HepG2 (cell line): ENCODE measurements around the gene SIK3. TPM values are rescaled to one million over a fixed set of nuclear protein-coding genes. Genes with fewer than 3 reads are reported as not detected.

Experiments
- JDP2 ChIP-seq: sonication (generic); formaldehyde crosslinking; IDR thresholded peaks from 2 replicates; pipeline ENCODE4 v1.8.1; 2022; ENCODE audit warnings: missing genetic modification reagents, borderline replicate concordance
- KLF16 ChIP-seq, 2 experiments: sonication (generic) in 1 of 2; formaldehyde crosslinking in 1 of 2; IDR thresholded peaks; 2 replicates each; pipeline versions ENCODE4 v1.6.1 to v1.8.0; 2016 to 2023; ENCODE audit warnings: missing genetic modification reagents in 2 of 2, missing compliant biosample characterization in 1 of 2
- LCORL ChIP-seq, 2 experiments: fragments of 450-650 bp in 1 of 2; sonication (generic) in 1 of 2; formaldehyde crosslinking in 1 of 2; IDR thresholded peaks; 2 replicates each; pipeline versions ENCODE4 v1.5.0 to v1.6.1; 2017 to 2020; ENCODE audit warnings: antibody characterized with exemption in 1 of 2, missing genetic modification reagents in 1 of 2
- NFIB ChIP-seq: sonication (generic); formaldehyde crosslinking; IDR thresholded peaks from 2 replicates; pipeline ENCODE4 v1.9.0; 2021; ENCODE audit warnings: missing genetic modification reagents, mild to moderate bottlenecking, borderline replicate concordance
- NR2F2 ChIP-seq: IDR thresholded peaks from 2 replicates; pipeline ENCODE4 v1.6.1; 2012; ENCODE audit warnings: low read depth, inconsistent platforms, borderline replicate concordance
- NR3C1 ChIP-seq: sonication (generic); formaldehyde crosslinking; IDR thresholded peaks from 2 replicates; pipeline ENCODE4 v1.4.0; 2020; ENCODE audit warnings: missing genetic modification reagents
- SOX13 ChIP-seq, 3 experiments: fragments of 450-650 bp in 1 of 3; sonication (generic) in 1 of 3; formaldehyde crosslinking in 1 of 3; IDR thresholded peaks in 2 of 3; conservative IDR thresholded peaks in 1 of 3; 2 replicates each; pipeline versions ENCODE4 v1.5.0 to v1.6.1; 2016 to 2020; ENCODE audit warnings: antibody characterized with exemption in 1 of 3, mild to moderate bottlenecking in 1 of 3, missing compliant biosample characterization in 1 of 3, missing genetic modification reagents in 1 of 3, moderate library complexity in 1 of 3
- TBX2 ChIP-seq: sonication (generic); formaldehyde crosslinking; IDR thresholded peaks from 2 replicates; pipeline ENCODE4 v1.5.0; 2020; ENCODE audit warnings: missing genetic modification reagents, mild to moderate bottlenecking, borderline replicate concordance
- ZNF205 ChIP-seq: IDR thresholded peaks from 2 replicates; pipeline ENCODE4 v1.6.1; 2018; ENCODE audit warnings: missing biosample characterization, missing genetic modification reagents
- ZNF317 ChIP-seq: sonication (generic); formaldehyde crosslinking; IDR thresholded peaks from 2 replicates; pipeline ENCODE4 v1.5.0; 2020; ENCODE audit warnings: mild to moderate bottlenecking, missing genetic modification reagents
- ZNF646 ChIP-seq: sonication (generic); formaldehyde crosslinking; IDR thresholded peaks from 2 replicates; pipeline ENCODE4 v1.9.0; 2021; ENCODE audit warnings: mild to moderate bottlenecking, missing genetic modification reagents
- ZNF746 ChIP-seq: sonication (generic); formaldehyde crosslinking; IDR thresholded peaks from 2 replicates; pipeline ENCODE4 v1.8.0; 2022; ENCODE audit warnings: mild to moderate bottlenecking, missing genetic modification reagents
- polyA plus RNA-seq, 8 experiments: library from polyadenylated mRNA; depleted of rRNA in 3 of 8; stranded (reverse) in 7 of 8; unstranded in 1 of 8; fragments of >200 nt; fragmentation: Illumina TruSeq in 4 of 8; extraction: Trizol in 4 of 8; gene quantifications; 2 replicates each; pipeline versions ENCODE4 v1.2.1 to v1.2.3, GENCODE V29; 2011 to 2016; ENCODE audit warnings: low read depth in 4 of 8, missing spikeins in 1 of 8, mixed read lengths in 1 of 8; ENCODE audit not compliant: insufficient read depth in 1 of 8
- total RNA-seq, 5 experiments: library from RNA; depleted of rRNA; stranded (reverse); fragments of >200 nt; fragmentation: Illumina TruSeq; extraction: Trizol; gene quantifications; 2 replicates each; pipeline ENCODE4 v1.2.3, GENCODE V29; 2016; ENCODE audit warnings: low read depth in 1 of 5

SIK3 gene
- total and polyA plus RNA-seq, 2 of the 13 experiments (the other 11 are each of a cell fraction or from before 2014, with no cell fraction given) = 5.7 to 9.8 TPM

- TF ChIP-seq ZNF317 (CRISPR knock-in tag) = no peak
- TF ChIP-seq ZNF205 = no peak
- no peak for TF ChIP-seq LCORL (IDR thresholded peaks at IDR 0.05)
- TF ChIP-seq LCORL (CRISPR knock-in tag; IDR thresholded peaks at IDR 0.05) = 0 out of 2 replicates have a peak, but pooled peaks have one; percentile 41
- no peak for TF ChIP-seq JDP2
- TF ChIP-seq KLF16 (CRISPR knock-in tag; IDR thresholded peaks at IDR 0.05) = no peak
- no peak for TF ChIP-seq ZNF746 (CRISPR knock-in tag)
- no peak for TF ChIP-seq ZNF646 (CRISPR knock-in tag)
- no peak for TF ChIP-seq SOX13 (IDR thresholded peaks at IDR 0.05)
- peak in 1 of 2 experiments; percentile 73; a peak in 2 of 4 replicates for TF ChIP-seq SOX13 (CRISPR knock-in tag; conservative IDR thresholded peaks at IDR 0.05 in 1 of 2, IDR thresholded peaks at IDR 0.05 in 1 of 2)
- TF ChIP-seq NR3C1 = no peak
- peak; percentile 23; the same call in 1 of the 2 replicates for TF ChIP-seq TBX2 (CRISPR knock-in tag)
- no peak for TF ChIP-seq NFIB (CRISPR knock-in tag)
- TF ChIP-seq NR2F2 = peak; percentile 87; the same call in 1 of the 2 replicates
Observed at GRCh38 chr11:117092951-117093590, 5.2 kb downstream of the SIK3 start (continued).
